Adrenal gland (tissue), 12 donors: Measurements from ENCODE around the gene TDRD10. TPM values are rescaled to one million over a fixed set of nuclear protein-coding genes. Genes with fewer than 3 reads are reported as not detected.

ENCODE experiments used
- DNase-seq, 7 donors: peaks; one replicate each; pipeline ENCODE4 v3.0.0-alpha.2; 2019 to 2020
- H3K27ac ChIP-seq, 5 donors: fragments of 200-600 bp; sonication (generic) in 4 of 5; 1 replicate in 3 of 5; 2 replicates in 2 of 5; pipeline versions ENCODE4 v1.5.1 to v1.8.0; 2016 to 2020; ENCODE audit warnings: mild to moderate bottlenecking in 1 of 5
- H3K27me3 ChIP-seq: fragments of 200-600 bp; 2 replicates; pipeline ENCODE4 v1.8.0; 2021
- H3K36me3 ChIP-seq, 2 donors: fragments of 200-600 bp; replicated peaks in 1 of 2; 1 replicate in 1 of 2; 2 replicates in 1 of 2; pipeline versions ENCODE4 v1.5.1 to v1.8.0; 2018 to 2022
- H3K4me1 ChIP-seq, 2 donors: fragments of 200-600 bp; replicated peaks in 1 of 2; 1 replicate in 1 of 2; 2 replicates in 1 of 2; pipeline versions ENCODE4 v1.5.1 to v1.8.0; 2018 to 2021
- H3K4me3 ChIP-seq, 4 donors: fragments of 200-600 bp; sonication (generic) in 3 of 4; one replicate each; pipeline ENCODE4 v1.5.1; 2016 to 2018
- H3K9me3 ChIP-seq, 3 donors: fragments of 200-600 bp; sonication (generic) in 1 of 3; replicated peaks in 1 of 3; 1 replicate in 2 of 3; 2 replicates in 1 of 3; pipeline versions ENCODE4 v1.5.1 to v1.8.0; 2016 to 2021
- POLR2A ChIP-seq, 2 donors: fragments of 450-650 bp; IDR thresholded peaks; one replicate each; pipeline ENCODE4 v1.6.1; 2017; ENCODE audit warnings: antibody characterized with exemption in 2 of 2, mild to moderate bottlenecking in 2 of 2, moderate library complexity in 1 of 2
- WGBS, 4 donors: extraction: QIAGEN DNeasy Blood & Tissue Kit in 2 of 4; methylation state at CpG; one replicate each; pipeline versions ENCODE4 v1.1.5 to v1.1.7; 2013 to 2017; 5-methylcytosine and 5-hydroxymethylcytosine counted together
- intact Hi-C, 2 donors: fragments of 100-400 bp; cut with DNase I; formaldehyde crosslinking; loops; one replicate each; pipeline versions ENCODE4 v1.14.1 to v1.15.0; 2022 to 2023
- polyA plus RNA-seq, 3 donors: library from polyadenylated mRNA; stranded (reverse); fragments of 200-250 nt in 2 of 3; fragments of 350-450 nt in 1 of 3; fragmentation: Illumina TruSeq in 1 of 3; extraction: RNeasy Lipid Tissue Mini Kit (QIAGEN cat#74804) in 1 of 3; gene quantifications; one replicate each; pipeline ENCODE4 v1.2.3, GENCODE V29; 2013 to 2014
- total RNA-seq, 9 donors: library from RNA; depleted of rRNA in 4 of 9; stranded (reverse); fragments of >200 nt in 4 of 9; fragments of 120-200 nt in 1 of 9; fragmentation: NEBNext Ultra II Directional in 1 of 9; extraction: Animal tissue kit (Norgen Biotek cat#: 25700) in 1 of 9; gene quantifications; one replicate each; pipeline versions ENCODE4 v1.1.0 to v1.2.4, GENCODE V29; 2013 to 2023
- TF ChIP-seq, protein P1 (sequence below), 6 experiments: fragments of 450-650 bp in 4 of 6; fragments of 200-600 bp in 2 of 6; sonication (generic) in 1 of 6; IDR thresholded peaks; 1 replicate in 5 of 6; 2 replicates in 1 of 6; pipeline versions ENCODE4 v1.5.1 to v1.8.0; 2016 to 2021; ENCODE audit warnings: antibody characterized with exemption in 6 of 6, mild to moderate bottlenecking in 2 of 6, moderate library complexity in 1 of 6
- donor health status: healthy with polysubstance abuse.
- donor health status: Bipolar disorder and iron deficiency.
- donor health status: DM: yes; HTN: yes; CAD: no.
- donor health status: DM: no; HTN: no; CAD: no.
- donor health status: DM: no; HTN: no; CAD: no.
- donor health status: DM: yes; HTN: yes; CAD: no.

Gene TDRD10
- total and polyA plus RNA-seq, 12 donors = 0.55 to 24.9 (median 3.6) TPM; not detected in 1

DNA sequence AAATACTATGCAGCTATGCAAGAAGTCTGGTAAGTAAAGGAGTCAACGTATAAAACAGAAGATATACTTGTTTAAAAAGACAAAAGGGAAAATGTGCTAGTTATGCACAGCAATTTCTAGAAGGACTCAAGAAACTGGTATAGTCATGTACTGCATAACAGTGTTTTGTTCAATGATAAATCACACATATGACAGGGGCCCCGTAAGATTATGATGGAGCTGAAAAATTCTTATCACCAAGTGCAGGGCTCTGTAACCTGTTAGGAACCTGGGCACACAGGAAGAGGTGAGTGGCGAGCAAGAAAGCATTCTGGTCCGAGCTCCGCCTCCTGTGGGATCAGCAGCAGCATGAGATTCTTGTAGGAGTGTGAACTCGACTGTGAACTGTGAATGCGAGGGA, 92.8 kb downstream of the TDRD10 start:
- peaks cover 0 to 87% of the 10 kb centered on the region in 2 donors for H3K36me3 ChIP-seq
- intact Hi-C loops = no loop called here

DNA sequence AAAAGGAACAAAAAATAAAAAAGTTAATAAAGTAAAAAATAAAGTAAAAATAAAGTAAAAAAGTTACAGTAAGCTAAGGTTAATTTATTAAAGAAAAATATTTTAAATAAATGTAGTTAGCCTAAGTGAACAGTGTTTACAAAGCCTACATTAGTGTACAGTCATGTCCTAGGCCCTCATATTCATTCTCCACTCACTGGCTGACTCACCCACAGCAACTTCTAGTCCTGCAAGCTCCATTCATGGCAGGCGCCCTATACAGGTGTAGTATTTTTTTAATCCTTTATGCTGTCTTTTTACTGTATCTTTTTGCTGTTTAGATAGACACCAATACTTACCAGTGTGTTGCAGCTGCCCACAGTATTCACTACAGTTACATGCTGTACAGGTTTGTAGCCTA, 93.6 kb downstream of the TDRD10 start:
- peaks cover 9 to 17% of the 10 kb centered on the region in 2 donors for H3K4me1 ChIP-seq
- no peak overlapping the region for H3K4me3 ChIP-seq
- 81 to 86% (median 83%) methylated on average over 1 of the region's 1 CpG for WGBS, 4 donors
- H3K27me3 ChIP-seq = no peaks in the 10 kb centered on the region
- H3K27ac ChIP-seq = no peak overlapping the region
- TF ChIP-seq POLR2A (IDR thresholded peaks at IDR 0.05) = no peak
- TF ChIP-seq, protein P1, sequence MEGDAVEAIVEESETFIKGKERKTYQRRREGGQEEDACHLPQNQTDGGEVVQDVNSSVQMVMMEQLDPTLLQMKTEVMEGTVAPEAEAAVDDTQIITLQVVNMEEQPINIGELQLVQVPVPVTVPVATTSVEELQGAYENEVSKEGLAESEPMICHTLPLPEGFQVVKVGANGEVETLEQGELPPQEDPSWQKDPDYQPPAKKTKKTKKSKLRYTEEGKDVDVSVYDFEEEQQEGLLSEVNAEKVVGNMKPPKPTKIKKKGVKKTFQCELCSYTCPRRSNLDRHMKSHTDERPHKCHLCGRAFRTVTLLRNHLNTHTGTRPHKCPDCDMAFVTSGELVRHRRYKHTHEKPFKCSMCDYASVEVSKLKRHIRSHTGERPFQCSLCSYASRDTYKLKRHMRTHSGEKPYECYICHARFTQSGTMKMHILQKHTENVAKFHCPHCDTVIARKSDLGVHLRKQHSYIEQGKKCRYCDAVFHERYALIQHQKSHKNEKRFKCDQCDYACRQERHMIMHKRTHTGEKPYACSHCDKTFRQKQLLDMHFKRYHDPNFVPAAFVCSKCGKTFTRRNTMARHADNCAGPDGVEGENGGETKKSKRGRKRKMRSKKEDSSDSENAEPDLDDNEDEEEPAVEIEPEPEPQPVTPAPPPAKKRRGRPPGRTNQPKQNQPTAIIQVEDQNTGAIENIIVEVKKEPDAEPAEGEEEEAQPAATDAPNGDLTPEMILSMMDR (IDR thresholded peaks at IDR 0.05) = no peak
- no peak for DNase-seq
- intact Hi-C loops = no loop called here
- H3K36me3 ChIP-seq = peaks cover 0 to 81% of the 10 kb centered on the region in 2 donors
- H3K9me3 ChIP-seq = no peaks in the 10 kb centered on the region

More for the DNA sequence above, 92.8 kb downstream of the TDRD10 start:
- Histone ChIP-seq H3K4me3 (no peak overlapping the region), H3K27me3 (no peaks in the 10 kb centered on the region), H3K27ac (no peak overlapping the region), H3K9me3 (no peaks in the 10 kb centered on the region), H3K4me1 (peaks cover 5 to 13% of the 10 kb centered on the region in 2 donors)
- DNase-seq = no peak
- TF ChIP-seq POLR2A (IDR thresholded peaks at IDR 0.05) = no peak
- TF ChIP-seq, protein P1 (IDR thresholded peaks at IDR 0.05) = no peak
- 79 to 88% (median 86%) methylated on average over 7 of the region's 7 CpGs for WGBS, 4 donors

Other genes with a start within 250 kb of the TDRD10 start
- 100 to 1,000 TPM in 3 of 9 donors, 10 to 100 TPM in 6; 80.7 to 121 (median 98.1) TPM for gene HAX1, start 229.6 kb upstream of the TDRD10 start, total RNA-seq
- gene HAX1, start 229.6 kb upstream of the TDRD10 start, polyA plus RNA-seq = 100 to 1,000 TPM; 180 to 243 (median 182) TPM
- gene AQP10, start 181.1 kb upstream of the TDRD10 start, total RNA-seq = under 1 TPM in 1 of 9 donors, not detected in 8; 0.06 TPM
- gene AQP10, start 181.1 kb upstream of the TDRD10 start, polyA plus RNA-seq = not detected
- gene ATP8B2, start 176.7 kb upstream of the TDRD10 start, total RNA-seq = 10 to 100 TPM; 17.1 to 80.8 (median 26.1) TPM
- gene ATP8B2, start 176.7 kb upstream of the TDRD10 start, polyA plus RNA-seq = 10 to 100 TPM in 2 of 3 donors, 1 to 10 TPM in 1; 9.9 to 15.4 (median 11.6) TPM
- gene IL6R, start 96.9 kb upstream of the TDRD10 start, total RNA-seq = 10 to 100 TPM in 8 of 9 donors, 1 to 10 TPM in 1; 6.5 to 43.0 (median 23.2) TPM
- gene IL6R, start 96.9 kb upstream of the TDRD10 start, polyA plus RNA-seq = 1 to 10 TPM; 4.4 to 5.4 (median 5.3) TPM
- 10 to 100 TPM in 8 of 9 donors, 1 to 10 TPM in 1; 6.4 to 30.7 (median 18.3) TPM for gene SHE, start 193 bp downstream of the TDRD10 start, total RNA-seq
- gene SHE, start 193 bp downstream of the TDRD10 start, polyA plus RNA-seq = 10 to 100 TPM; 11.4 to 14.7 (median 12.7) TPM
- 100 to 1,000 TPM in 2 of 9 donors, 10 to 100 TPM in 7; 15.7 to 102 (median 38.1) TPM for gene UBE2Q1, start 56.4 kb downstream of the TDRD10 start, total RNA-seq
- gene UBE2Q1, start 56.4 kb downstream of the TDRD10 start, polyA plus RNA-seq = 10 to 100 TPM; 31.1 to 83.8 (median 33.2) TPM
- 1 to 10 TPM in 3 of 9 donors, under 1 TPM in 6; 0.06 to 2.2 (median 0.54) TPM for gene CHRNB2, start 65.6 kb downstream of the TDRD10 start, total RNA-seq
- gene CHRNB2, start 65.6 kb downstream of the TDRD10 start, polyA plus RNA-seq = 1 to 10 TPM in 2 of 3 donors, under 1 TPM in 1; 0.37 to 1.9 (median 1.6) TPM
- 100 to 1,000 TPM in 8 of 9 donors, 10 to 100 TPM in 1; 83.9 to 160 (median 127) TPM for gene ADAR, start 106.0 kb downstream of the TDRD10 start, total RNA-seq
- 100 to 1,000 TPM in 1 of 3 donors, 10 to 100 TPM in 2; 18.5 to 123 (median 30.0) TPM for gene ADAR, start 106.0 kb downstream of the TDRD10 start, polyA plus RNA-seq